GM12891 (cell line): ENCODE measurements around the gene EXOC1L.

Source experiments
- PAX5 ChIP-seq: IDR thresholded peaks from 2 replicates; pipeline ENCODE4 v1.6.1; 2011; ENCODE audit warnings: low read length, moderate library complexity, mild to moderate bottlenecking; ENCODE audit not compliant: insufficient read depth, severe bottlenecking
- POLR2A ChIP-seq: IDR thresholded peaks from 2 replicates; pipeline ENCODE4 v1.6.1; 2011; ENCODE audit warnings: low read depth, low read length, control low read depth
- POLR2AphosphoS5 ChIP-seq: IDR thresholded peaks from 2 replicates; pipeline ENCODE4 v1.6.1; 2011; ENCODE audit warnings: low read depth, low read length, control low read depth
- SPI1 ChIP-seq: IDR thresholded peaks from 2 replicates; pipeline ENCODE4 v1.6.1; 2011; ENCODE audit warnings: low read depth, low read length, control low read depth
- TAF1 ChIP-seq: IDR thresholded peaks from 2 replicates; pipeline ENCODE4 v1.6.1; 2011; ENCODE audit warnings: low read depth, low read length, control low read depth

GRCh38 chr4:55808186-55808585, 11.4 kb upstream of the EXOC1L start:
- TF ChIP-seq POLR2AphosphoS5 (no peak), POLR2A (no peak), TAF1 (no peak), SPI1 (no peak), PAX5 (no peak)
